HTERT RPE-1 (cell line): Measurements from ENCODE around the gene WWP2.
"Not testable (repeated sequence)": the region's sequence is repeated elsewhere in the genome, so short reads cannot be mapped to it uniquely, and the experiment has no call there.

Experiments
- in situ Hi-C: fragments of 300-500 bp; cut with MboI; formaldehyde crosslinking; loops from 4 replicates; pipeline ENCODE4 v1.14.3; 2020; ENCODE audit warnings: low sequenced_read_pairs

WWP2 gene

GRCh38 chr16:69745232-69745612, 16.9 kb upstream of the WWP2 start:
- in situ Hi-C loops, result no loop called here

- in situ Hi-C loops, result no loop called here
Measured at GRCh38 chr16:69745959-69746358, 16.2 kb upstream of the WWP2 start.

- in situ Hi-C loops, result no loop called here
Measured at GRCh38 chr16:69747115-69747514, 15.0 kb upstream of the WWP2 start.

- in situ Hi-C loops, result no loop called here
Measured at GRCh38 chr16:69748694-69749345, 13.3 kb upstream of the WWP2 start.

GRCh38 chr16:69754143-69754468, 8.0 kb upstream of the WWP2 start:
- in situ Hi-C loops, result no loop called here

GRCh38 chr16:69754469-69755310, 7.4 kb upstream of the WWP2 start, which contains the start of gene NOB1:
NOB1 (minus strand) TSS chr16:69754926; CDS start chr16:69754910, 16 bp downstream.
- in situ Hi-C loops, result no loop called here

GRCh38 chr16:69756705-69757104, 5.4 kb upstream of the WWP2 start:
- in situ Hi-C loops, result no loop called here

GRCh38 chr16:69757375-69757774, 4.8 kb upstream of the WWP2 start:
- in situ Hi-C loops, result not testable (repeated sequence)

- in situ Hi-C loops, result no loop called here
Measured at GRCh38 chr16:69762814-69763598, 874 bp downstream of the WWP2 start.

- in situ Hi-C loops, result no loop called here
Measured at GRCh38 chr16:69763599-69763942, 1.4 kb downstream of the WWP2 start.

GRCh38 chr16:69767459-69768229, 5.5 kb downstream of the WWP2 start:
- in situ Hi-C loops, result no loop called here

- in situ Hi-C loops, result no loop called here
Measured at GRCh38 chr16:69768666-69769065, 6.5 kb downstream of the WWP2 start.

- in situ Hi-C loops, result no loop called here
Measured at GRCh38 chr16:69769404-69769803, 7.3 kb downstream of the WWP2 start.

- in situ Hi-C loops, result no loop called here
Measured at GRCh38 chr16:69771651-69771967, 9.5 kb downstream of the WWP2 start.

- in situ Hi-C loops, result no loop called here
Measured at GRCh38 chr16:69773260-69773947, 11.3 kb downstream of the WWP2 start.

- in situ Hi-C loops, result no loop called here
Measured at GRCh38 chr16:69775563-69775962, 13.4 kb downstream of the WWP2 start.

- in situ Hi-C loops, result no loop called here
Measured at GRCh38 chr16:69779724-69780123, 17.6 kb downstream of the WWP2 start.

- in situ Hi-C loops, result no loop called here
Measured at GRCh38 chr16:69781118-69781517, 19.0 kb downstream of the WWP2 start.

GRCh38 chr16:69784586-69784985, 22.5 kb downstream of the WWP2 start:
- in situ Hi-C loops, result no loop called here

GRCh38 chr16:69787883-69788282, 25.8 kb downstream of the WWP2 start:
- in situ Hi-C loops, result no loop called here
